ENCODE measurements around the gene SNX27. TPM values are rescaled to one million over a fixed set of nuclear protein-coding genes. Genes with fewer than 3 reads are reported as not detected.

Gene SNX27
- total RNA-seq, 1 donor from 2014 or later: 40.7 TPM

- DNase-seq (ENCODE audit: extremely low spot score, unreplicated experiment): no peak
- peaks cover 7% of the 10 kb centered on the region for H3K4me1 Mint-ChIP-seq (ENCODE audit: unreplicated experiment)
- H3K27ac Mint-ChIP-seq: no peak overlapping the region
- H3K4me3 Mint-ChIP-seq: no peak overlapping the region
- H3K36me3 Mint-ChIP-seq: peaks cover 6% of the 10 kb centered on the region
- H3K9me3 Mint-ChIP-seq: no peaks in the 10 kb centered on the region
- TF ChIP-seq, protein P1, sequence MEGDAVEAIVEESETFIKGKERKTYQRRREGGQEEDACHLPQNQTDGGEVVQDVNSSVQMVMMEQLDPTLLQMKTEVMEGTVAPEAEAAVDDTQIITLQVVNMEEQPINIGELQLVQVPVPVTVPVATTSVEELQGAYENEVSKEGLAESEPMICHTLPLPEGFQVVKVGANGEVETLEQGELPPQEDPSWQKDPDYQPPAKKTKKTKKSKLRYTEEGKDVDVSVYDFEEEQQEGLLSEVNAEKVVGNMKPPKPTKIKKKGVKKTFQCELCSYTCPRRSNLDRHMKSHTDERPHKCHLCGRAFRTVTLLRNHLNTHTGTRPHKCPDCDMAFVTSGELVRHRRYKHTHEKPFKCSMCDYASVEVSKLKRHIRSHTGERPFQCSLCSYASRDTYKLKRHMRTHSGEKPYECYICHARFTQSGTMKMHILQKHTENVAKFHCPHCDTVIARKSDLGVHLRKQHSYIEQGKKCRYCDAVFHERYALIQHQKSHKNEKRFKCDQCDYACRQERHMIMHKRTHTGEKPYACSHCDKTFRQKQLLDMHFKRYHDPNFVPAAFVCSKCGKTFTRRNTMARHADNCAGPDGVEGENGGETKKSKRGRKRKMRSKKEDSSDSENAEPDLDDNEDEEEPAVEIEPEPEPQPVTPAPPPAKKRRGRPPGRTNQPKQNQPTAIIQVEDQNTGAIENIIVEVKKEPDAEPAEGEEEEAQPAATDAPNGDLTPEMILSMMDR (conservative IDR thresholded peaks at IDR 0.05): no peak
- H3K27me3 Mint-ChIP-seq: no peaks in the 10 kb centered on the region
Measured at GRCh38 chr1:151629278-151629677, 17.4 kb downstream of the SNX27 start.

DNA sequence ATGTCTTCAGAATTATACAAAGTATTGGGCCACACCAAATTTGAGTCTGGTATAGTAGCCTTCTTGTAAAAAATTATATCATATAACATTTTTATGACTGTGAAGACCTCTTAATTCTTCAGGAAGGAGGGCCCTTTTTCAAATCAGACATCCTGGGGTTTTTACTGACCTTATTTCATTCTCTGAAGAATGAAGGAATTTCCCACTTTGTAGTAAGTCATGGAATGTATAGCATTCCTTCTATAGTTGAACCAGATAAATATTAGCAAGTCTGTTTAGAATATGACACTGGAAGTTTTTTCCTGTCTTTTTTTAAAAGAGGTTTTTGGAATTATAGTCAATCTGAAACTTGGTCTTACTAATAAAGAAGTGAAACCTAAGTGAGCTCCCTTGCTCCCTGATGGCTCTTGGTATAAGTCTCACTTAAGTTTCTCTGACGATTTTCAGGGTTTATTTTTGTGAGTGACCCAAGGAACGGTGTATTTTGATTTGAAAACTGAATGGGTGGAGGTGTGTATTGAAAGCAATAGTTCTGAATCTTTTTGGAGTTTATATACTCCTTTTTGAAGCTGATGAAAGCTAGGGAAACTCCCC, 23.7 kb downstream of the SNX27 start:
- Mint-ChIP-seq H3K4me1 (ENCODE audit: unreplicated experiment) (peaks cover 21% of the 10 kb centered on the region), H3K9me3 (no peaks in the 10 kb centered on the region), H3K36me3 (peaks cover 16% of the 10 kb centered on the region), H3K27me3 (no peaks in the 10 kb centered on the region), H3K27ac (no peak overlapping the region), H3K4me3 (no peak overlapping the region)
- no peak for DNase-seq (ENCODE audit: extremely low spot score, unreplicated experiment)
- TF ChIP-seq, protein P1 (conservative IDR thresholded peaks at IDR 0.05): no peak

- TF ChIP-seq, protein P1 (conservative IDR thresholded peaks at IDR 0.05): no peak
- Mint-ChIP-seq H3K4me3 (no peak overlapping the region), H3K4me1 (ENCODE audit: unreplicated experiment) (peaks cover 21% of the 10 kb centered on the region), H3K27me3 (no peaks in the 10 kb centered on the region), H3K27ac (peak overlapping the region; percentile 10), H3K9me3 (no peaks in the 10 kb centered on the region), H3K36me3 (peaks cover 18% of the 10 kb centered on the region)
- DNase-seq (ENCODE audit: extremely low spot score, unreplicated experiment): no peak
Measured at GRCh38 chr1:151638074-151638775, 26.4 kb downstream of the SNX27 start.

DNA sequence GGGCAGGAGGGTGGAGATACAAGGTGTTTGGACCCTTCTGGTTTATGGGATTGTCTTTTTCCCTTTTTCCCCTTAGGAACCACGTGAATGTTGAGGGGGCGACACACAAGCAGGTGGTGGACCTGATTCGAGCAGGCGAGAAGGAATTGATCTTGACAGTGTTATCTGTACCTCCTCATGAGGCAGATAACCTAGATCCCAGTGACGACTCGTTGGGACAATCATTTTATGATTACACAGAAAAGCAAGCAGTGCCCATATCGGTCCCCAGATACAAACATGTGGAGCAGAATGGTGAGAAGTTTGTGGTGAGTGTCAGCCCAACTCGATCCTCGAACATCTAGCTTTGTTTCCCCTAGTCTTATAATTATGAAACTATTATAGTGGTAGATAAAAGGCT, 27.0 kb downstream of the SNX27 start:
- Mint-ChIP-seq H3K9me3 (no peaks in the 10 kb centered on the region), H3K4me1 (ENCODE audit: unreplicated experiment) (peaks cover 17% of the 10 kb centered on the region), H3K27me3 (no peaks in the 10 kb centered on the region), H3K36me3 (peaks cover 18% of the 10 kb centered on the region), H3K4me3 (no peak overlapping the region), H3K27ac (no peak overlapping the region)
- no peak for DNase-seq (ENCODE audit: extremely low spot score, unreplicated experiment)
- TF ChIP-seq, protein P1 (conservative IDR thresholded peaks at IDR 0.05): no peak

- TF ChIP-seq, protein P1 (conservative IDR thresholded peaks at IDR 0.05): no peak
- H3K36me3 Mint-ChIP-seq: peaks cover 18% of the 10 kb centered on the region
- DNase-seq (ENCODE audit: extremely low spot score, unreplicated experiment): no peak
- H3K27me3 Mint-ChIP-seq: no peaks in the 10 kb centered on the region
- H3K4me1 Mint-ChIP-seq (ENCODE audit: unreplicated experiment): peaks cover 14% of the 10 kb centered on the region
- H3K4me3 Mint-ChIP-seq: no peak overlapping the region
- no peaks in the 10 kb centered on the region for H3K9me3 Mint-ChIP-seq
- no peak overlapping the region for H3K27ac Mint-ChIP-seq
Measured at GRCh38 chr1:151639466-151639865, 27.6 kb downstream of the SNX27 start.

Data from type B pancreatic cell (in vitro differentiated cells).